ENCODE results near the gene NAT10.

Gene NAT10

DNA sequence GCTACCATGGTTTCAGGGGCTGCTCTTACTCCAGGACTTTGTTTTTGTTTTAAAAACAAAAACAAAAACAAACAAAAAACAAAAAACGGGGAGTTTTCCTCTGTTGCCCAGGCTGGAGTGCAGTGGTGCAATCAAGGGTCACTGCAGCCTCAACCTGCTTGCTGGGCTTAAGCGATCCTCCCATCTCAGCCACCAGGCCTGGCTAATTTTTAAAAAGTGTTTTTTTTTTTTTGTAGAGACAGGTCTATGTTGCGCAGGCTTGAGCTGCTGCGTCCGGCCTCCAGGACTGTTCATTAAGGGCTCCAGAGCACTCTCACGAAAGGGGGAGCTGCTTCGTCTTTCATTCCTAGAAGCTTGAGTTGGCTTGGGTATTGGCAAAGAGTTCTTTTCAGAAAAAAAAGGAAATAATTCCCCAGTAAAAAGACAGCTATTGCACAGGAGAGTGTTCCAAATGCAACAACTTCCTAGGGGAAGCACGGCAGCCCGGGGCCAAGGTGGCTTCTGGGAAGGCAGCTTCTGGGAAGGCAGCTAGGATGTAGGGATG lies 78.5 kb downstream of the NAT10 start:
- FAIRE-seq (no peak), DNase-seq (ENCODE audit: extremely low spot score, insufficient read length, low read depth) (no peak)

DNA sequence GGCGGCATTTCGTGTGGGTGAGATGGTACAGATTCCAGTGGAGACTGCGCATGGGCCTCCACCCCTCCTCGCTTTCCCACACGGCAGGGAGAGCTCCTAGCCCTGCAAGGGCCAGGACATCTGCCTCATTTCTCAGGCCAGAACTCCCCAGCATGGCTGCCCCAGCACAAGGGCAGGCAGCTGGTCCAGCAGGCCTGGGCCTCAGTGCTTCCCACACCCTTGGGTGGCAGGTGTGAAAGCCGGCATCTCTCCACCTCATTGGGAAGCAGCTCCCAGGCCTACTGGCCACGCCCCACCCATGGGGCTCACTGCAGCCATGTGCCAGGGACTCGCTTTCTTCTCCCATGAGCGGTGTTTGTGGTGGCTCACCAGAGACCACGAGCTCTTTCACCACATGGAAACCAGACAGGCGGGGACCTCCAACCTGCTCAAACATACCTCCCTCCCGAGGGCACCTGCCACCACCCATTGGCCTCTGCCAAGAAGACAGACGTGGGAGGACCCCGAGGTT lies 79.1 kb downstream of the NAT10 start:
- no peak for DNase-seq (ENCODE audit: extremely low spot score, insufficient read length, low read depth)
- FAIRE-seq: no peak

DNA sequence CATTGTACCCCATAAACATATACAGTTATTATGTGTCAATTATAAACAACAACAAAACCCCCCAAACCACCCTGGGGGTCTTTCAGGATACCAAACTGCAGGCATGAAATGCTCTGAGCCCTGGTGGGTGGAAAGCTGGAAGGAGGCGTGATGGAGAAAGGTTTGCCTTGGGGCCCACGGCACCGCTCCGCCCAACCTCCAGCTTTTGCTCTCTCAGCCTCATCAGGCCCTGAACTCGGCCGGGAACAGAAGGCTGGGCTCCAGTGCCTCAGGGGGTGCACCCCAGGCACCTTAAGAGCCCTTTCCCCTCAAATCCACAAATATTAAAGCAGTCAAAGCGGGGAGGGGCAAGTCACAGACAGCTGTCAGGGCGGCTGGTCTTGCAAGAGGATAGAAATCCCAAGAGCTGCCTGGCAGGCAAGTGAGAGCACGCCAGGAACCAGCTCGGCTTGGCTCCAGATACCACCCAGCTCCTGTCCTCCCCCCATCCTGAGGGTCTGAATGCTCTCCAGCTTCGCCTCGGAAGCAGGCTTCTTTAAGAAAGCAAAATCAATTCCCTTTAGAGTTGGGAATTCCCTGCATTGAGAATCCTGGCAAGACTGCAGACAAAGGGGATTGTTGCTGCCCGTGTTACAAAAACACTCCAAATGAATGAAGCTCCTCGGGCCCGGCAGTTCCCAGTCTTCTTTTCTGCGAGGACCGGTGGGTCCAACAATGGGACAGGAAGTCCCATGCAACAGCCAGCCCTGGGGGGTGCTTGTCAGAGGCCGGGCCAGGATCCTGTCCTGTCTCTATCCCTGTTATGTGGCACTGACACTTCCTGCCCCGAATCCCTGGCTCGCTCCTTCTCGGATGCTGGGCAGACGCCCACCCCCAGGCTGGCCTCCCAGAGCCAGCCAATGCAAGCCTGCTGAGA lies 80.8 kb downstream of the NAT10 start:
- DNase-seq (ENCODE audit: extremely low spot score, insufficient read length, low read depth) (no peak), FAIRE-seq (no peak)

DNA sequence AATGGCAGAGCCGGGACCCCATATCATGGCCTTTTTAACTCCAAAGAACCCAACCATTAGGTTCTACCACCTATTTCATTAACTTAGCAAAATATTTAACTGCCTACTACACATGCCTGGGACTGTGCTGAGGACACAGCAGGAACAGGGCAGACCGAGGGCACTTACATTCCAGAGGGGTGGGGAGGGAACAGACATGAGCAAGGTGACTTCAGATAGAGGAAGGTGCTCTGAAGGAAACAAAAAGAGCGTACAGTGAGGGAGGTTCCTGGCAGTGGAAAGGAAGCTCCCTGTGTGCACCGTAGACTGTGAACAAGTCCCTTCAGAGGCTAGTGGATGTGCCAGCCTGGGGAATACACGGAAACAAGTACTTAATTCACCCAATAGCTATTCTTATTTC lies 82.8 kb downstream of the NAT10 start:
- FAIRE-seq (no peak), DNase-seq (ENCODE audit: extremely low spot score, insufficient read length, low read depth) (no peak)

GRCh38 chr11:34189191-34189590 lies 83.8 kb downstream of the NAT10 start:
- FAIRE-seq: no peak
- DNase-seq (ENCODE audit: extremely low spot score, insufficient read length, low read depth): no peak

DNA sequence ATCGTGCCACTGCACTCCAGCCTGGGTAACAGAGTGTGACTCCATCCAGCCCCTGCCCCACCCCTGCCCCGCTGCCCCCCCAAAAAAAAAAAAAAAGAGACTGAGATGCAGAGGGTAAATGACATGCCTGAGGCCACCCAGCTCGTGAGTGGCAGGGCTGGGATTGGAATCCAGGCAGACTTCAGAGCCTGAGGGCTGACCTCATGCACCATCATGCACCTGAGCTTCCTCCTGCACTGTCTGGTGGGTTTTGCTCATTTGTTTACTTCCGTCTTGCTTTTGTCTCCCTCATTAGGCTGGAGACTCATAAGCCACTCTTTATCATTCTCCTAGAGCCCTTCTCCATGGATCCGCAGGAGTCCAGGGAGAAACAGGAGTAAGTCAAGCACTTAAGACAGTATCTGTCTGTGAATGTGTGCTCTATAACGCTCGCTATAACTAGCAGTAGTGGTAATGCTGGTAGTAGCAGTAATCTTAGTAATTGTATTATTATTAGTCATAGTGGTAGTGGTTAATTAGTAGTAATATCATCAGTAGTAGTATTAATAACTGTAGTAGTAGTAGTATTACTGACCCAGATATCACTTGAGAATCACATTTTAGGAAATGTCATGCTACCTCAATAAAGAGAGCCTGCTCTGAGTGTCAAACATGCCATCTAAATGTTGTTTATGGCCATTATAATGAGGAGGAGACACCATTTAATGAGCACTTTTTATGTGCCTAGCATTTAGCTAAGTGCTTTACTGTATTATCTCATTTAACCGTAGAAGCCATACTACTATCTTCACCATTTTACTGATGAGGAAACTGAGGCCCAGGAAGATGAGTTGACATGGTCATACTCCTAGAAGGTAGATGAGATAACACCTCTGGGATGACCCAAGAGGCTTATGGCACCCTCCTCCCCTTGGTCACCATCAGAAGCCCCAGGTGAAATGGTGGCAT lies 85.0 kb downstream of the NAT10 start:
- FAIRE-seq: peak; percentile 12
- DNase-seq (ENCODE audit: extremely low spot score, insufficient read length, low read depth): no peak

DNA sequence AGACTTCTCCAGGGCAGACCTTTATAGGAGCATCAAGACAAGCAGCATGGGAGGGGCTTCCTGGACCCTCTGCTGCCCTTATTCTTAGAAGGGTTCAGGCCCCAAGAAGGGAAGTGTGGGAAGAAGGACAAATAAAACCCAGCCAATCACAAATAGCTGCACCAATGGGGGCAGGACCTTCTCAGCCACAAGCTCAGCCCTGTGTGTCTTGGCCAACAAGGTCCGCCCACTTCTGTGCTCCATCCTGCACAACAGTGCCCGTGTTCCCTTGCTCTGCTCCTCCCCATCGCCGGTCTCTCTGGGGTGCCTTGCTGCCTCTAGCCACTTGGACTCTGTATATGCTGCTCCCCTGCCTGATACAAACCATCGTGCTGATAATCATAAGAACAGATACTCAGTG lies 86.1 kb downstream of the NAT10 start:
- DNase-seq (ENCODE audit: extremely low spot score, insufficient read length, low read depth) (no peak), FAIRE-seq (no peak)

GRCh38 chr11:34192481-34193401 lies 87.3 kb downstream of the NAT10 start:
- DNase-seq (ENCODE audit: extremely low spot score, insufficient read length, low read depth) (no peak), FAIRE-seq (no peak)

DNA sequence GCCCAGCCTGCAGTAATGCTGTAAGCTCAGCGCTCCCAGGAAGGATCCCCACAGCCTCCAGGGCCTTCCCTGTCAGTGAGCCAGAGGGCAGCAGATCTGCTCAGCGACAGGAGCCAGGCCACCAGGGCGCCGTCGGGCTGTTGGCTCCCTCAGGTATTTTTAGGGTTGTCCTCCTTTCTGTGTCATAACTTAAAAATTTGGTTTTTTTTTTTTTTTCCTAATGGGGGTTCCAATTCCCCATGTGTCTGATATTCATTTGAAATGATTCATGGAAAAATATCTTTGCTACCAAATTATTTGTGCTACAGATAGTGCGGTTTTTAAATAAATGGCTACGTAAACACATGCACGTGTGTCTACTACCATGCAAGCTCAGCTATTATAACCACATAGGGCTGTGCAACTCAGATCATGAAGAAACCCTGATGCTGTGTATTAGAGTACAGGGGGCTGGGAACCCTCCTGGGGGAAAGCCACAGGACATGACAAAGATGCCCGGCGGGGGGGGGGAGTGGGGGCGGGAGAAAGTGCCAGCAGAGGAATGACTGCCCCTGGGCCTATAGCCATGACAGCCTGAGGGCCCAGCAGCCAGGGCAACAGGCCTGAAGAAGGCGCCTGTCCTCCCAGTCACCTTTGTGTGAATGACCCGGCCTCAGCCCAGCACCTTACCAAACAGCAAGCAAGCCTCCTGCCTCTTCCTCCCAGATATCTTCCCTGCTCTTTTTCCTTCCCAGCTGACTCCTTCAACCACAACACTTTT lies 89.3 kb downstream of the NAT10 start:
- DNase-seq (ENCODE audit: extremely low spot score, insufficient read length, low read depth) (no peak), FAIRE-seq (no peak)
